GM18519 (cell line): ENCODE data around the gene PCP4.

ENCODE experiments used
- ATAC-seq: cut with Tn5 transposase; IDR thresholded peaks from one replicate; pipeline ENCODE4 v1.9.1; 2021; ENCODE audit warnings: mild to moderate bottlenecking, moderate library complexity; ENCODE audit not compliant: unreplicated experiment, low FRiP score

PCP4 gene

GRCh38 chr21:39913706-39914305 is 46.6 kb downstream of the PCP4 start:
- ATAC-seq: no peak

GRCh38 chr21:39915881-39916280 is 48.6 kb downstream of the PCP4 start:
- no peak for ATAC-seq

GRCh38 chr21:39918558-39918957 is 51.3 kb downstream of the PCP4 start:
- ATAC-seq: no peak

- ATAC-seq: no peak
These were observed 56.2 kb downstream of the PCP4 start for GRCh38 chr21:39923476-39923875.

GRCh38 chr21:39924577-39925308 is 57.5 kb downstream of the PCP4 start:
- no peak for ATAC-seq

GRCh38 chr21:39927304-39927886 is 60.2 kb downstream of the PCP4 start:
- no peak for ATAC-seq

GRCh38 chr21:39932335-39932734 is 65.1 kb downstream of the PCP4 start:
- ATAC-seq: no peak

GRCh38 chr21:39934895-39935294 is 67.7 kb downstream of the PCP4 start:
- no peak for ATAC-seq

GRCh38 chr21:39935716-39936115 is 68.5 kb downstream of the PCP4 start:
- ATAC-seq: no peak

- ATAC-seq: no peak
These were observed 70.9 kb downstream of the PCP4 start for GRCh38 chr21:39938086-39938625.

- no peak for ATAC-seq
These were observed 79.0 kb downstream of the PCP4 start for GRCh38 chr21:39946199-39946598.

GRCh38 chr21:39947031-39947430 is 79.8 kb downstream of the PCP4 start:
- ATAC-seq: no peak

- ATAC-seq: no peak
These were observed 84.2 kb downstream of the PCP4 start for GRCh38 chr21:39951183-39952101.

- ATAC-seq: no peak
These were observed 85.0 kb downstream of the PCP4 start for GRCh38 chr21:39952265-39952664.

- no peak for ATAC-seq
These were observed 87.3 kb downstream of the PCP4 start for GRCh38 chr21:39954570-39954969.

GRCh38 chr21:39955326-39955725 is 88.1 kb downstream of the PCP4 start:
- ATAC-seq: no peak

- no peak for ATAC-seq
These were observed 89.3 kb downstream of the PCP4 start for GRCh38 chr21:39956586-39956985.

GRCh38 chr21:39958731-39959130 is 91.5 kb downstream of the PCP4 start:
- ATAC-seq: no peak

- ATAC-seq: no peak
These were observed 94.0 kb downstream of the PCP4 start for GRCh38 chr21:39961251-39961650.

GRCh38 chr21:39965026-39965425 is 97.8 kb downstream of the PCP4 start:
- no peak for ATAC-seq

- no peak for ATAC-seq
These were observed 99.5 kb downstream of the PCP4 start for GRCh38 chr21:39966786-39967185.
